Measurements from ENCODE around the gene HOXA4. TPM values are rescaled to one million over a fixed set of nuclear protein-coding genes. Genes with fewer than 3 reads are reported as not detected.

HOXA4 gene
- total RNA-seq, 2 experiments from 2014 or later = 0.19 TPM; not detected in 1

GRCh38 chr7:27171325-27171636 is 40.7 kb upstream of the HOXA4 start:
- POLR2A ChIA-PET = no interaction called here
- CTCF ChIA-PET = no interaction called here

- ChIA-PET CTCF (interaction anchor here (0.8 kb wide), 1 partner anchor 10 kb away, joined by 3 read pairs; no protein-coding TSS in a partner anchor), POLR2A (no interaction called here)
Measured at GRCh38 chr7:27170426-27171324, 40.1 kb upstream of the HOXA4 start.

GRCh38 chr7:27169658-27170425 is 39.3 kb upstream of the HOXA4 start:
- ChIA-PET POLR2A (no interaction called here), CTCF (interaction anchor here (0.8 kb wide), 1 partner anchor 9 kb away, joined by 3 read pairs; no protein-coding TSS in a partner anchor)

GRCh38 chr7:27168265-27168947 is 37.8 kb upstream of the HOXA4 start:
- CTCF ChIA-PET = interaction anchor here (1.3 kb wide), 1 partner anchor 42 kb away, joined by 3 read pairs; no protein-coding TSS in a partner anchor
- POLR2A ChIA-PET = no interaction called here

GRCh38 chr7:27167916-27168264 is 37.3 kb upstream of the HOXA4 start:
- POLR2A ChIA-PET = no interaction called here
- CTCF ChIA-PET = interaction anchor here (1.3 kb wide), 1 partner anchor 42 kb away, joined by 3 read pairs; no protein-coding TSS in a partner anchor

- ChIA-PET CTCF (interaction anchor here (0.5 to 2.8 kb wide), 7 partner anchors 11 to 1341 kb away, joined by 3 to 8 read pairs (median 3); partner anchors contain the start of gene HOXA7), POLR2A (no interaction called here)
Measured at GRCh38 chr7:27166531-27167505, 36.3 kb upstream of the HOXA4 start.

- ChIA-PET CTCF (interaction anchor here (0.5 to 2.8 kb wide), 7 partner anchors 10 to 1340 kb away, joined by 3 to 8 read pairs (median 3); partner anchors contain the start of gene HOXA7), POLR2A (no interaction called here)
Measured at GRCh38 chr7:27165996-27166530, 35.5 kb upstream of the HOXA4 start.

GRCh38 chr7:27165089-27165995 is 34.8 kb upstream of the HOXA4 start, which contains the start of gene HOXA9:
TSS of gene HOXA9 (minus strand) at chr7:27165537. CDS start at chr7:27165457, 80 bp downstream.
- POLR2A ChIA-PET = no interaction called here
- CTCF ChIA-PET = interaction anchor here (2.8 kb wide), 1 partner anchor 11 kb away, joined by 8 read pairs; no protein-coding TSS in a partner anchor

GRCh38 chr7:27164367-27165088 is 34.0 kb upstream of the HOXA4 start:
- CTCF ChIA-PET = interaction anchor here (2.8 kb wide), 1 partner anchor 10 kb away, joined by 8 read pairs; no protein-coding TSS in a partner anchor
- POLR2A ChIA-PET = no interaction called here

GRCh38 chr7:27164045-27164366 is 33.4 kb upstream of the HOXA4 start:
- POLR2A ChIA-PET = no interaction called here
- CTCF ChIA-PET = interaction anchor here (2.8 kb wide), 1 partner anchor 9 kb away, joined by 8 read pairs; no protein-coding TSS in a partner anchor

- POLR2A ChIA-PET = interaction anchor here (0.8 kb wide), 1 partner anchor 962 kb away, joined by 3 read pairs; the partner anchor contains the start of gene CBX3
- CTCF ChIA-PET = interaction anchor here (1.0 to 3.1 kb wide), 4 partner anchors 9 to 482 kb away, joined by 5 to 23 read pairs (median 14); partner anchors contain the start of gene HOXA10
Measured at GRCh38 chr7:27163288-27164044, 32.9 kb upstream of the HOXA4 start.

- CTCF ChIA-PET = interaction anchor here (1.0 to 3.1 kb wide), 5 partner anchors 11 to 869 kb away, joined by 3 to 23 read pairs (median 10); partner anchors contain the start of gene HOXA10
- POLR2A ChIA-PET = interaction anchor here (0.8 kb wide), 1 partner anchor 961 kb away, joined by 3 read pairs; the partner anchor contains the start of gene CBX3
Measured at GRCh38 chr7:27162561-27163287, 32.2 kb upstream of the HOXA4 start.

- POLR2A ChIA-PET = no interaction called here
- CTCF ChIA-PET = interaction anchor here (1.0 to 3.1 kb wide), 10 partner anchors 9 to 1269 kb away, joined by 3 to 23 read pairs (median 6); partner anchors contain the start of genes HOXA10 and HOXA3
Measured at GRCh38 chr7:27161721-27162560, 31.4 kb upstream of the HOXA4 start.

GRCh38 chr7:27161214-27161720 is 30.7 kb upstream of the HOXA4 start:
- CTCF ChIA-PET = interaction anchor here (0.6 to 3.1 kb wide), 25 partner anchors 9 to 1269 kb away, joined by 3 to 23 read pairs (median 3); partner anchors contain the start of genes HOXA10, HOXA3, HOXA4 and HOXA6
- POLR2A ChIA-PET = no interaction called here
